Peyer's patch (tissue), 4 donors: Measurements from ENCODE around the gene PTPN2. TPM values are rescaled to one million over a fixed set of nuclear protein-coding genes. Genes with fewer than 3 reads are reported as not detected.
"Not testable (repeated sequence)": the region's sequence is repeated elsewhere in the genome, so short reads cannot be mapped to it uniquely, and the experiment has no call there.

Experiments used
- DNase-seq, 3 donors: peaks; one replicate each; pipeline ENCODE4 v3.0.0-alpha.2; 2017 to 2019
- H3K27ac ChIP-seq, 4 donors: fragments of 200-600 bp; sonication (generic); one replicate each; pipeline ENCODE4 v1.5.1; 2016 to 2019
- H3K27me3 ChIP-seq, 2 donors: fragments of 200-600 bp; sonication (generic); one replicate each; pipeline ENCODE4 v1.5.1; 2019
- H3K36me3 ChIP-seq, 3 donors: fragments of 200-600 bp; sonication (generic); one replicate each; pipeline ENCODE4 v1.5.1; 2016 to 2019
- H3K4me1 ChIP-seq, 4 donors: fragments of 200-600 bp; sonication (generic); one replicate each; pipeline ENCODE4 v1.5.1; 2016 to 2019
- H3K4me3 ChIP-seq, 4 donors: fragments of 200-600 bp; sonication (generic); 1 replicate in 3 of 4; 2 replicates in 1 of 4; pipeline ENCODE4 v1.5.1; 2016 to 2019; ENCODE audit warnings: mild to moderate bottlenecking in 1 of 4
- H3K9me3 ChIP-seq, 4 donors: fragments of 200-600 bp; sonication (generic); one replicate each; pipeline ENCODE4 v1.5.1; 2016 to 2019; ENCODE audit warnings: mild to moderate bottlenecking in 1 of 4
- POLR2A ChIP-seq, 2 donors: fragments of 450-650 bp; IDR thresholded peaks; one replicate each; pipeline ENCODE4 v1.5.1; 2017; ENCODE audit warnings: antibody characterized with exemption in 2 of 2, mild to moderate bottlenecking in 2 of 2, moderate library complexity in 2 of 2
- total RNA-seq, 4 donors: library from RNA; depleted of rRNA; stranded (reverse); fragments of >200 nt; gene quantifications; one replicate each; pipeline ENCODE4 v1.1.0, GENCODE V29; 2016
- TF ChIP-seq, protein P1 (sequence below), 6 experiments: fragments of 450-650 bp in 4 of 6; fragments of 200-600 bp in 2 of 6; sonication (generic) in 1 of 6; IDR thresholded peaks; one replicate each; pipeline ENCODE4 v1.5.1; 2017 to 2019; ENCODE audit warnings: antibody characterized with exemption in 6 of 6, mild to moderate bottlenecking in 3 of 6, moderate library complexity in 1 of 6

Gene PTPN2
- total RNA-seq, 4 donors from 2014 or later, result 28.9 to 43.7 (median 29.3) TPM

- Histone ChIP-seq H3K27me3 (no peaks in the 10 kb centered on the region), H3K36me3 (no peaks in the 10 kb centered on the region), H3K4me1 (no peaks in the 10 kb centered on the region), H3K27ac (no peak overlapping the region), H3K4me3 (no peak overlapping the region), H3K9me3 (no peaks in the 10 kb centered on the region)
- DNase-seq, result no peak
- no peak for TF ChIP-seq POLR2A (IDR thresholded peaks at IDR 0.05)
- TF ChIP-seq, protein P1, sequence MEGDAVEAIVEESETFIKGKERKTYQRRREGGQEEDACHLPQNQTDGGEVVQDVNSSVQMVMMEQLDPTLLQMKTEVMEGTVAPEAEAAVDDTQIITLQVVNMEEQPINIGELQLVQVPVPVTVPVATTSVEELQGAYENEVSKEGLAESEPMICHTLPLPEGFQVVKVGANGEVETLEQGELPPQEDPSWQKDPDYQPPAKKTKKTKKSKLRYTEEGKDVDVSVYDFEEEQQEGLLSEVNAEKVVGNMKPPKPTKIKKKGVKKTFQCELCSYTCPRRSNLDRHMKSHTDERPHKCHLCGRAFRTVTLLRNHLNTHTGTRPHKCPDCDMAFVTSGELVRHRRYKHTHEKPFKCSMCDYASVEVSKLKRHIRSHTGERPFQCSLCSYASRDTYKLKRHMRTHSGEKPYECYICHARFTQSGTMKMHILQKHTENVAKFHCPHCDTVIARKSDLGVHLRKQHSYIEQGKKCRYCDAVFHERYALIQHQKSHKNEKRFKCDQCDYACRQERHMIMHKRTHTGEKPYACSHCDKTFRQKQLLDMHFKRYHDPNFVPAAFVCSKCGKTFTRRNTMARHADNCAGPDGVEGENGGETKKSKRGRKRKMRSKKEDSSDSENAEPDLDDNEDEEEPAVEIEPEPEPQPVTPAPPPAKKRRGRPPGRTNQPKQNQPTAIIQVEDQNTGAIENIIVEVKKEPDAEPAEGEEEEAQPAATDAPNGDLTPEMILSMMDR (IDR thresholded peaks at IDR 0.05), result no peak
These were observed 20.0 kb upstream of the PTPN2 start for GRCh38 chr18:12904012-12904516.

GRCh38 chr18:12901208-12901607, 17.2 kb upstream of the PTPN2 start:
- not testable (repeated sequence) for DNase-seq, H3K4me1 ChIP-seq, H3K27me3 ChIP-seq, H3K27ac ChIP-seq, H3K9me3 ChIP-seq, H3K4me3 ChIP-seq, H3K36me3 ChIP-seq

GRCh38 chr18:12896784-12897333, 12.8 kb upstream of the PTPN2 start:
- not testable (repeated sequence) for H3K27ac ChIP-seq, DNase-seq, H3K9me3 ChIP-seq, H3K4me1 ChIP-seq, H3K36me3 ChIP-seq, H3K27me3 ChIP-seq
- peak overlapping the region; percentile 0 to 44 (median 40) for H3K4me3 ChIP-seq

DNA sequence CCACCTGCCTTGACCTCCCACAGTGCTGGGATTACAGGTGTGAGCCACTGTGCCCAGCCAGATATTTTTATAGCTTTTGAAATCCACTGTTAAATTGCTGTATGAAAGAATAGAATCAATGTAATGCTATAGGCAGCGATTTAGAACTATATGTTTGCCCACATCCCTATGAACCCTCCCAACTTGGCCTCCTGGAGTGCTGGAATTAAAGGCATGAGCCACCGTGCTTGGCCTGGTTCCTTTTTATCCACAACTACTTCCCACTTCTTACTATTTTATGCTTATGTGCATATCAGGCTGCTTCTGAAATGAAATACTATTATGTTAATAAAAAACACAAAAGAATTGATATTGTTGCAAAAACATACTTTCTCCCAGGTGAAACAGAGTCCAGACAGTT, 11.6 kb upstream of the PTPN2 start:
- TF ChIP-seq, protein P1 (IDR thresholded peaks at IDR 0.05), result no peak
- no peak for TF ChIP-seq POLR2A (IDR thresholded peaks at IDR 0.05)
- no peaks in the 10 kb centered on the region for H3K36me3 ChIP-seq
- no peak overlapping the region for H3K4me3 ChIP-seq
- H3K27me3 ChIP-seq, result peaks cover 0 to 3% of the 10 kb centered on the region in 2 donors
- peaks cover 0 to 3% (median 0%) of the 10 kb centered on the region in 4 donors for H3K4me1 ChIP-seq
- H3K27ac ChIP-seq, result no peak overlapping the region
- DNase-seq, result no peak
- H3K9me3 ChIP-seq, result no peaks in the 10 kb centered on the region

- Histone ChIP-seq H3K4me1 (peaks cover 0 to 3% (median 0%) of the 10 kb centered on the region in 4 donors), H3K27me3 (peaks cover 0 to 3% of the 10 kb centered on the region in 2 donors), H3K36me3 (no peaks in the 10 kb centered on the region), H3K4me3 (no peak overlapping the region), H3K9me3 (no peaks in the 10 kb centered on the region), H3K27ac (no peak overlapping the region)
- TF ChIP-seq, protein P1 (IDR thresholded peaks at IDR 0.05), result no peak
- no peak for TF ChIP-seq POLR2A (IDR thresholded peaks at IDR 0.05)
- DNase-seq, result no peak
These were observed 11.0 kb upstream of the PTPN2 start for GRCh38 chr18:12895014-12895413.

GRCh38 chr18:12891561-12891960, 7.5 kb upstream of the PTPN2 start:
- no peaks in the 10 kb centered on the region for H3K4me1 ChIP-seq
- no peak overlapping the region for H3K27ac ChIP-seq
- no peaks in the 10 kb centered on the region for H3K9me3 ChIP-seq
- H3K4me3 ChIP-seq, result no peak overlapping the region
- H3K27me3 ChIP-seq, result no peaks in the 10 kb centered on the region
- no peak for TF ChIP-seq POLR2A (IDR thresholded peaks at IDR 0.05)
- TF ChIP-seq, protein P1 (IDR thresholded peaks at IDR 0.05), result no peak
- H3K36me3 ChIP-seq, result no peaks in the 10 kb centered on the region
- DNase-seq, result no peak

DNA sequence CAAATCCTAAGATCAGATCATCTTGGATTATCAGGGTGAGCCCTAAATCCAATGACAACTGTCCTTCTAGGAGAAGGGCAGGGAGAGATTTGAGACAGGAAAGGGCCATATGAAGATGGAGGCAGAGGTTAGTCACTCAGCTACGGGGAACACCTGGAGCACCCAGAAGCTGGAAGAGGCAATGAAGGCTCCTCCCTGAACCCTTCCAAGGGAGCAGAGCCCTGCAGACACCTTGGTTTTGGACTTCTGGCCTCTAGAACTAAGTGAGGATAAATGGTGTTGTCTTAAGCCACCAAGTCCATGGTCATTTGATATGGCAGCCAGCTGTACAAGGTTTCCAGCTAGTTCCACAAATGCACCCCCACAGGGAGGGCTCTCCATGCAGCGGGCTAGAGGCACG, 6.9 kb upstream of the PTPN2 start:
- TF ChIP-seq, protein P1 (IDR thresholded peaks at IDR 0.05), result no peak
- no peak for TF ChIP-seq POLR2A (IDR thresholded peaks at IDR 0.05)
- H3K4me1 ChIP-seq, result no peaks in the 10 kb centered on the region
- no peak overlapping the region for H3K27ac ChIP-seq
- DNase-seq, result no peak
- no peak overlapping the region for H3K4me3 ChIP-seq
- H3K9me3 ChIP-seq, result no peaks in the 10 kb centered on the region
- H3K27me3 ChIP-seq, result no peaks in the 10 kb centered on the region
- H3K36me3 ChIP-seq, result no peaks in the 10 kb centered on the region
